K562 (cell line): ENCODE measurements around the gene ARHGDIA. TPM values are rescaled to one million over a fixed set of nuclear protein-coding genes. Genes with fewer than 3 reads are reported as not detected.

Experiments
- ATF6 ChIP-seq: sonication (generic); formaldehyde crosslinking; IDR thresholded peaks from 2 replicates; pipeline ENCODE4 v1.4.0; 2020; ENCODE audit warnings: mild to moderate bottlenecking, missing genetic modification reagents
- CHCHD3 ChIP-seq: fragments of 250-450 bp; sonication (Bioruptor Pico); IDR thresholded peaks from 2 replicates; pipeline ENCODE4 v2.1.2; 2022; ENCODE audit warnings: mild to moderate bottlenecking
- CREB3L1 ChIP-seq: fragments of 450-650 bp; IDR thresholded peaks from 2 replicates; pipeline ENCODE4 v1.6.1; 2014; ENCODE audit warnings: low read depth, mild to moderate bottlenecking, moderate library complexity, borderline replicate concordance
- ERF ChIP-seq: fragments of 450-650 bp; formaldehyde crosslinking; IDR thresholded peaks from 2 replicates; pipeline ENCODE4 v1.4.0; 2020; ENCODE audit warnings: mild to moderate bottlenecking, mixed read lengths
- FOSL1 ChIP-seq: fragments of 200-800 bp; sonication (Bioruptor generic); conservative IDR thresholded peaks from 2 replicates; pipeline ENCODE4 v1.6.1; 2016; ENCODE audit warnings: missing genetic modification characterization, missing compliant biosample characterization
- GATAD2A ChIP-seq: fragments of 450-650 bp; IDR thresholded peaks from 2 replicates; pipeline ENCODE4 v1.6.1; 2017
- GTF2A2 ChIP-seq: IDR thresholded peaks from 2 replicates; pipeline ENCODE4 v1.6.1; 2016; ENCODE audit warnings: mild to moderate bottlenecking, missing genetic modification characterization, missing compliant biosample characterization
- PCBP1 ChIP-seq: fragments of 200-400 bp; formaldehyde crosslinking; IDR thresholded peaks from 2 replicates; pipeline ENCODE4 v1.6.1; 2018; ENCODE audit warnings: mild to moderate bottlenecking, low read depth, low read length; ENCODE audit not compliant: poor library complexity, severe bottlenecking
- POLR3G ChIP-seq: IDR thresholded peaks from 2 replicates; pipeline ENCODE4 v1.6.1; 2011; ENCODE audit not compliant: insufficient read length, insufficient replicate concordance; ENCODE audit errors: extremely low read depth
- RBFOX2 ChIP-seq: fragments of 200-400 bp; formaldehyde crosslinking; IDR thresholded peaks from 2 replicates; pipeline ENCODE4 v1.6.1; 2017; ENCODE audit warnings: low read depth, mild to moderate bottlenecking, low read length, moderate library complexity
- RFX5 ChIP-seq: IDR thresholded peaks from 2 replicates; pipeline ENCODE4 v1.6.1; 2011; ENCODE audit warnings: low read depth, mild to moderate bottlenecking, improper control_type of control experiment, low read length
- SETDB1 ChIP-seq: IDR thresholded peaks from one replicate; pipeline ENCODE4 v1.6.1; 2012; ENCODE audit warnings: low read length, control low read depth, inconsistent platforms
- SMC3 ChIP-seq: conservative IDR thresholded peaks from 2 replicates; pipeline ENCODE4 v1.6.1; 2011; ENCODE audit warnings: low read depth, low read length, improper control_type of control experiment; ENCODE audit not compliant: insufficient read depth
- TARDBP ChIP-seq: fragments of 450-650 bp; IDR thresholded peaks from 2 replicates; pipeline ENCODE4 v1.6.1; 2016
- ZBTB17 ChIP-seq: fragments of 450-650 bp; formaldehyde crosslinking; IDR thresholded peaks from 2 replicates; pipeline ENCODE4 v1.4.0; 2020; ENCODE audit warnings: mild to moderate bottlenecking
- ZBTB49 ChIP-seq: sonication (generic); formaldehyde crosslinking; IDR thresholded peaks from 2 replicates; pipeline ENCODE4 v1.8.0; 2022; ENCODE audit warnings: missing genetic modification reagents, mild to moderate bottlenecking, borderline replicate concordance
- ZNF124 ChIP-seq: sonication (generic); formaldehyde crosslinking; IDR thresholded peaks from 2 replicates; pipeline ENCODE4 v1.8.1; 2022; ENCODE audit warnings: missing genetic modification reagents
- polyA plus RNA-seq, 8 experiments: library from polyadenylated mRNA; depleted of rRNA in 4 of 8; stranded (reverse) in 5 of 8; unstranded in 3 of 8; fragments of >200 nt; fragmentation: Nextera tagmentation in 2 of 8; fragmentation: Illumina TruSeq in 1 of 8; extraction: Ambion mirVana in 2 of 8; extraction: Trizol in 1 of 8; gene quantifications; 2 replicates each; pipeline versions ENCODE4 v1.2.1 to v1.2.3, GENCODE V29; 2011 to 2014; ENCODE audit warnings: inconsistent platforms in 1 of 8, missing spikeins in 1 of 8
- total RNA-seq, 7 experiments: library from RNA; depleted of rRNA in 6 of 7; stranded (reverse); fragments of >200 nt in 6 of 7; fragmentation: Illumina TruSeq in 2 of 7; extraction: Trizol in 2 of 7; gene quantifications; 2 replicates each; pipeline versions ENCODE4 v1.2.1 to v1.2.3, GENCODE V29; 2011 to 2021; ENCODE audit warnings: low replicate concordance in 1 of 7

Gene ARHGDIA
- total and polyA plus RNA-seq, 9 of the 15 experiments (the other 6 are each of a cell fraction or from before 2014, with no cell fraction given), result 9.6 to 340 (median 97.6) TPM

GRCh38 chr17:81871387-81872230 lies 472 bp upstream of the ARHGDIA start (continued):
- peak; percentile 87 for TF ChIP-seq ERF (CRISPR knock-in tag)
- TF ChIP-seq CREB3L1, result peak; percentile 62
- no peak for TF ChIP-seq POLR3G
- TF ChIP-seq FOSL1 (tag), result peak; percentile 64
- no peak for TF ChIP-seq RFX5
- no peak for TF ChIP-seq ZNF124 (CRISPR knock-in tag)
- no peak for TF ChIP-seq GTF2A2 (tag)
- TF ChIP-seq GATAD2A, result peak; percentile 98
- peak; percentile 79 for TF ChIP-seq PCBP1
- peak; percentile 97 for TF ChIP-seq TARDBP
- peak; percentile 22; the same call in 1 of the 2 replicates for TF ChIP-seq ZBTB17
- TF ChIP-seq ZBTB49, result no peak; the same call in 1 of the 2 replicates
- no peak for TF ChIP-seq SETDB1
- no peak for TF ChIP-seq SMC3
- peak; percentile 90 for TF ChIP-seq RBFOX2
- TF ChIP-seq ATF6 (CRISPR knock-in tag), result peak; percentile 83
- TF ChIP-seq CHCHD3, result peak; percentile 40; the same call in 1 of the 2 replicates
